DLD1 (cell line): ENCODE results near the gene PTPRN2.
"Not testable (repeated sequence)": the region's sequence is repeated elsewhere in the genome, so short reads cannot be mapped to it uniquely, and the experiment has no call there.

ENCODE experiments used
- in situ Hi-C: cut with HindIII; loops from 2 replicates; pipeline ENCODE4 v1.10.0; 2017; ENCODE audit warnings: low sequenced_read_pairs

The PTPRN2 gene

DNA sequence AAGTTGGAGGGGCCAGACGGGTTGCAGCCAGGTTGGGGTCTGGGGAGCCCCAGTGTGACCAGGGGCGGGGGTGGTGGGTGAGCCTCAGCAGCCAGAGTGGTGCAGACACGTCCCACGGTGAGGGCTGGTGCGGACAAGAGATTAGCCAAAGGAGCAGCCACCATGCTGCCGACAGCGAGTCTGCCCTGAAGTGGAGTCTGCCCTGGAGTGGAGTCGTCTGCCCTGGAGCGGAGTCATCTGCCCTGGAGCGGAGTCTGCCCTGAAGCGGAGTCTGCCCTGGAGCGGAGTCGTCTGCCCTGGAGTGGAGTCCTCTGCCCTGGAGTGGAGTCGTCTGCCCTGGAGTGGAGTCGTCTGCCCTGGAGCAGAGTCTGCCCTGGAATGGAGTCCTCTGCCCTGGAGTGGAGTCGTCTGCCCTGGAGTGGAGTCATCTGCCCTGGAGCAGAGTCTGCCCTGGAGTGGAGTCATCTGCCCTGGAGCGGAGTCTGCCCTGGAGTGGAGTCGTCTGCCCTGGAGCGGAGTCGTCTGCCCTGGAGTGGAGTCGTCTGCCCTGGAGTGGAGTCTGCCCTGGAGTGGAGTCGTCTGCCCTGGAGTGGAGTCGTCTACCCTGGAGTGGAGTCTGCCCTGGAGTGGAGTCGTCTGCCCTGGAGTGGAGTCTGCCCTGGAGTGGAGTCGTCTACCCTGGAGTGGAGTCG, 64.3 kb downstream of the PTPRN2 start:
- in situ Hi-C loops: not testable (repeated sequence)

- in situ Hi-C loops: not testable (repeated sequence)
These were observed 65.8 kb downstream of the PTPRN2 start for GRCh38 chr7:158521795-158522194.

- in situ Hi-C loops: no loop called here
These were observed 66.8 kb downstream of the PTPRN2 start for GRCh38 chr7:158520825-158521224.

- in situ Hi-C loops: no loop called here
These were observed 67.9 kb downstream of the PTPRN2 start for GRCh38 chr7:158519633-158520174.

DNA sequence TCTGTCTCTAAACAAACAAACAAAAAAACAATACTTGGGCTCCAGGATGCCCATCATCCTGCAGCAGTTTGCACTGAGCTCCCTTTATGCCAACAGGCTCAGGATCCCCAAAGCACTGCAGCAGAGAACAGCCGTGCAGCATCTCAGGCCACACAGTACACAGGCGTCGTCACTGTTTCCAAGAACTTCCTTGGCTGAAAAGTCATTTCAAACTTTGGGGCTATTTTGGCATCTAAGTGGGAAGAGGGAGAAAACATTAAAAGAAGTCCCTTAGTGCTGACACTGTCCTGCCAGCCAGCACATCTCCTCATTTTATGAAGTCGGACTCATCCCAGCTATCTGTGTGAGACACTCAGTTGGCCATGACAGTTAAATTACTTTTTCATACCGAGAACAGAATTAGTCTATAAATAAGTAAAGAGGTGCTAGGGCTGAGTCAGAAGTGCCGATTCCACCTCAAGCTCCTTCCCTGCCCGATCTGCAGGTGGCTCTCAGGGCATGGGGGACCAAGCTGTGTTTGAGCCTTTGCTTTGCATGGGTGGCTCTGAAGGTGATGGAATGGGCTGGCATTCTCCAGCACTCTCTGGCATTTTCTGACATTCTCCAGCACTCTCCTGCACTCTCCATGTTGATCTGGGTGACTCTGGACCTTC, 68.5 kb downstream of the PTPRN2 start:
- in situ Hi-C loops: no loop called here

DNA sequence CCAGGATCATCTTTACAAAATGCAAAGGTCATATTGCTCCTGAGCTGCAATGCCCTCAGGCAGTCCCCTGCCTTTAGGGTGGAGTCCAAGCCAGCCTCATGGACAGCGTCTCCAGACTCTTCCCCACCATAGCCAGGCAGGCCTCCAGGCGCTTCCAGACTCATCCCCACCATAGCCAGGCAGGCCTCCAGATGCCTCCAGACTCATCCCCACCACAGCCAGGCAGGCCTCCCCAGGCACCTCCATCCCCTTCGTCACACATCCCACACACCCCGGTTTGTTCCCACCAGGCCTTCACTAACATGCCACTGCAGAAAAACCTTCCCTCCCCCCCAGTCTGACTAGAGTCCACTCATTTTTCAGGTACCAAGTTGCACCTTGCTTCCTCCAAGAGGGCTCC, 70.1 kb downstream of the PTPRN2 start:
- in situ Hi-C loops: no loop called here

- in situ Hi-C loops: no loop called here
These were observed 70.6 kb downstream of the PTPRN2 start for GRCh38 chr7:158517072-158517471.

DNA sequence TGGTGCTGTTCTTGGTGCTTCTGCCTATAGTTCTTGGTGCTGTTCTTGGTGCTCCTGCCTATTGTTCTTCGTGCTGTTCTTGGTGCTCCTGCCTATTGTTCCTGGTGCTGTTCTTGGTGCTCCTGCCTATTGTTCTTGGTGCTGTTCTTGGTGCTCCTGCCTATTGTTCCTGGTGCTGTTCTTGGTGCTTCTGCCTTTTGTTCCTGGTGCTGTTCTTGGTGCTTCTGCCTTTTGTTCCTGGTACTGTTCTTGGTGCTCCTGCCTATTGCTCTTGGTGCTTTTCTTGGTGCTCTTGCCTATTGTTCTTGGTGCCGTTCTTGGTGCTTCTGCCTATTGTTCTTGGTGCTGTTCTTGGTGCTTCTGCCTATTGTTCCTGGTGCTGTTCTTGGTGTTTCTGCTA, 71.1 kb downstream of the PTPRN2 start:
- in situ Hi-C loops: no loop called here

- in situ Hi-C loops: no loop called here
These were observed 74.8 kb downstream of the PTPRN2 start for GRCh38 chr7:158512869-158513268.

DNA sequence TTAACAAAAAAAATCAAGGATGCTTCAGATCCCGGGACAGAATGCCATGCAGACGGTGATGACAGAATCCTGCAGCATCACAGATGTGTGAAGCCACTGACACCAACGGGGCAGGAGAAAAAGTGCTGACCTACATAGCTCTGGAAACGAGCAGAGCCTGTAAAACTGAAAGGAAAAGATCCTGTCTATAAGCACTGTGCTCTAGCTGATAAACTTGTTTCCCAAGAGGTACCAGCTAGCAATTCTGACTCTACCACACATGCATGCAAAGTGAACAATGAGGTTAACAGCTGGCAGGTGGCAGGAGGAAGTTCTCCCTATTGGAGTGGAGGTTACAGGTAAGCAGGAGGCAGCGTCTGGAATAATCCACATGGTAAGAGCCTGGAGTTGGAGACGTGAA, 75.6 kb downstream of the PTPRN2 start:
- in situ Hi-C loops: no loop called here

GRCh38 chr7:158508802-158509385, 78.7 kb downstream of the PTPRN2 start:
- in situ Hi-C loops: loop anchor here (10.0 kb wide), 1 partner anchor 176 kb away; no protein-coding TSS in a partner anchor

DNA sequence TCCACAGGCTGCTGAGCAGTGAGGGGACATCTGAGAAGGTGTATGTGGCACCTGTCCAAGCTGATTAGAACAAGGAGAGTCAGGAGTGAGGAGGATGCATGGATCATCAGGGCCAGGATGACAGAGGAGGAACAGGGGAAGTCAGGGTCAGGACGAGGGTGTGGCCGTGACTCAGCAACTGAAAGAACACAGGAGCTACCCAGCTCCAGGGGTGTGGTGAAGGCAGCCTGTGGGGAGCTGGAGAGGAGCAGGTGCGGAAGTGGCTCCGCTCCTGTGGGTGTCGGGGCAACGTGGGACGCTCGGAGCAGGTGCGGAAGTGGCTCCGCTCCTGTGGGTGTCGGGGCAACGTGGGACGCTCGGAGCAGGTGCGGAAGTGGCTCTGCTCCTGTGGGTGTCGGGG, 79.3 kb downstream of the PTPRN2 start:
- in situ Hi-C loops: loop anchor here (10.0 kb wide), 1 partner anchor 176 kb away; no protein-coding TSS in a partner anchor

DNA sequence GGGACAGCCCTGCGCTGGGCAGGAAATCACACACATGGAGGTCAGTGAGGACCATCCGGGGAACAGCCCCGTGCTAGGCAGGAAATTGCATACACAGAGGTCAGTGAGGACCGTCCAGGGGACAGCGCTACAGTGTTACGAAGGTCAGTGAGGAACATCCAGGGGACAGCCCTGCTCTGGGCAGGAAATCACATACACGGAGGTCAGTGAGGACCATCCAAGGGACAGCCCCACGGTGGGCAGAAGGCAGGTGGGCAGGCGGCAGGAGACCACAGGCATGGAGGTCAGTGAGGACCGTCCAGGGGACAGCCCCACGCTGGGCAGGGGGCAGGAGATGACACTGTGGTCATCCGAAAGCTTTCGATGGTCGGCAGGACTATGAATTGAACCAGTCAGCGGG, 79.7 kb downstream of the PTPRN2 start:
- in situ Hi-C loops: loop anchor here (10.0 kb wide), 1 partner anchor 177 kb away; no protein-coding TSS in a partner anchor

- in situ Hi-C loops: loop anchor here (10.0 kb wide), 1 partner anchor 178 kb away; no protein-coding TSS in a partner anchor
These were observed 80.4 kb downstream of the PTPRN2 start for GRCh38 chr7:158507175-158507574.

DNA sequence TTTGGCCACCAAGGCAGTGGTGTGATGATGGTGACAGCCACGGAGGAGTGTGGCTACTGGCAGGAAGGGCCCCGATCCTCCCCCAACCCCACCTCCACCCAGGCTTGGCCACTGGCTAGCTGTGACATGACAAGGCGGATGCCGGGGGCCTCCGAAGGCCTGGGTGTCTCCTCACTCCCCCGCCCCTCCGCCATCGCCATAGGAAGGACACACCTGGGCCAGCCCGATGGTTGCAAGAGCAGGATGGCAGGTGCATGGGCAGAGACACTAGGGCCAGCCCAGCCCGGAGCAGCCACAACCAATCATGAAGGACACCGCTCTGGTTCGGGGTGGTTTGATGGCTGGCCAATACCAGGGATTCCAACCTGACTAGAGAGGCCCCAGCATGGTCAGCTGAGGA, 81.0 kb downstream of the PTPRN2 start:
- in situ Hi-C loops: loop anchor here (10.0 kb wide), 1 partner anchor 178 kb away; no protein-coding TSS in a partner anchor

DNA sequence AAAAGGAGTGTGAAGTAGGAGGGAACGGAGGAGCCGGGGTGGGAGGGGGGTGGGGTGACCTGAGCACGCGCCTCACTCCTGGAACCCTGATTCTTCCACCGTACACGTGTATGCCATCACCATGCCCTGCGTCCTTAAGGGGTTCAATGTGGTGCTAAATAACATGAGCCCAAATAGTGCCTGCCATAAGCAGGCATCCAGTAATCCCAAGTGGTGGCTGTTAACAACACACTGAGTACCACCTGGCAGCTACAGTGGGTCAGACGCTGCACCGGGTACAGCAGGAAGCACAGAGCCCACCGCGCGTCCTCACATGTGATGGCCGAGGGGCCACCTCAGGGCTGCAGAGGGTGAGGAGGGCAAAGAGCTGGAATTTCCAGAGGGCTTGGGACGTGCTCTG, 81.9 kb downstream of the PTPRN2 start:
- in situ Hi-C loops: loop anchor here (10.0 kb wide), 1 partner anchor 179 kb away; no protein-coding TSS in a partner anchor

GRCh38 chr7:158502068-158502750, 85.4 kb downstream of the PTPRN2 start:
- in situ Hi-C loops: loop anchor here (10.0 kb wide), 1 partner anchor 183 kb away; no protein-coding TSS in a partner anchor

DNA sequence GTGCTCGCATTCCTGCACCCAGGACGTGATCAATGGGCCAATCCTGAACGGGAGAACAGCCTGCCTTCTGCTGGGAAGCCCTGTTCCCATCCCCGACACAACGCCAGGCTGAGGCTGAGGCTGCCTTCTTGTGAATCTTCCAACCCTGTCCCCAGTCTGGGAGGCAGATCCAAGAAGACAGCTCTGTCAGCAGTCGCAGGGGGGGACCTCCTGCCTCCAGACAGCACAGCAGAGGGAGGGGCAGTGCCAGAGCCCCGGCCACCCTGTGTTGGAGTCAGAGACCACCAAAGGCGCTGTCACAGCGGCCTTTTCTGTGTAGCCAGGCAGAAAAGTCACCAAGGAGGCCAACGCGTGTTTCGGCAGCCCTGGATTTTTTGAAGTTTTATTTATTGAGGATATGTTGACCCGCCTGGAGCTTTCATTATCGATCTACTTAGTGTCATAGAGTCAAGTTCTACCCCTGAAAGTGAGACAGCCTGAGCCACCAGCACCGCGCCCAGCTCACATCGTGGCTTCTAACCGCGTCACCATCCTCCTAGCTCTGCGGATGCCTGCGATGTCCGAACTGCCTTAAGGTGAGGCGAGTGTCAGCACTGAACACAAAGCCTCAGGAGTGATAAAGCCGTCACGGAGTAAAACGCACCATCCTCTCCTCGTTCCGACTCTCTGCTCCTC, 86.1 kb downstream of the PTPRN2 start:
- in situ Hi-C loops: loop anchor here (10.0 kb wide), 1 partner anchor 183 kb away; no protein-coding TSS in a partner anchor

- in situ Hi-C loops: loop anchor here (10.0 kb wide), 1 partner anchor 184 kb away; no protein-coding TSS in a partner anchor
These were observed 87.0 kb downstream of the PTPRN2 start for GRCh38 chr7:158500651-158501052.

GRCh38 chr7:158499082-158499455, 88.6 kb downstream of the PTPRN2 start:
- in situ Hi-C loops: no loop called here
